HepG2 (cell line): ENCODE measurements around the gene PISD.

Experiments used
- MEF2D ChIP-seq: sonication (generic); formaldehyde crosslinking; IDR thresholded peaks from 2 replicates; pipeline ENCODE4 v1.5.1; 2020; ENCODE audit warnings: mild to moderate bottlenecking, missing genetic modification reagents
- POLR2A ChIP-seq, 2 experiments: IDR thresholded peaks; 2 replicates each; pipeline ENCODE4 v1.6.1; 2011; ENCODE audit warnings: low read depth in 2 of 2, low read length in 2 of 2, mild to moderate bottlenecking in 1 of 2, moderate library complexity in 1 of 2; ENCODE audit not compliant: insufficient read depth in 1 of 2
- POLR2AphosphoS5 ChIP-seq: IDR thresholded peaks from 2 replicates; pipeline ENCODE4 v1.6.1; 2012; ENCODE audit warnings: low read depth, low read length
- RBM39 ChIP-seq: fragments of 200-400 bp; formaldehyde crosslinking; IDR thresholded peaks from one replicate; pipeline ENCODE4 v1.6.1; 2018; ENCODE audit warnings: antibody characterized with exemption, mild to moderate bottlenecking, low read depth, low read length; ENCODE audit not compliant: poor library complexity, severe bottlenecking
- SMAD9 ChIP-seq: sonication (generic); formaldehyde crosslinking; IDR thresholded peaks from 2 replicates; pipeline ENCODE4 v1.5.1; 2020; ENCODE audit warnings: mild to moderate bottlenecking, missing genetic modification reagents
- SP1 ChIP-seq, 2 experiments: fragments of 450-650 bp in 1 of 2; sonication (generic) in 1 of 2; formaldehyde crosslinking in 1 of 2; IDR thresholded peaks; 2 replicates each; pipeline versions ENCODE4 v1.4.0 to v1.6.1; 2016 to 2020; ENCODE audit warnings: missing genetic modification reagents in 1 of 2
- TCF7L2 ChIP-seq: IDR thresholded peaks from 2 replicates; pipeline ENCODE4 v1.6.1; 2011; ENCODE audit warnings: mild to moderate bottlenecking, low read depth, low read length, moderate library complexity
- ZNF781 ChIP-seq: sonication (generic); formaldehyde crosslinking; IDR thresholded peaks from 2 replicates; pipeline ENCODE4 v1.5.1; 2020; ENCODE audit warnings: borderline replicate concordance, mild to moderate bottlenecking, missing genetic modification reagents; ENCODE audit errors: not compliant biosample characterization
- TF ChIP-seq, protein P1 (sequence below): fragments of 450-650 bp; IDR thresholded peaks from 2 replicates; pipeline ENCODE4 v1.6.1; 2017; ENCODE audit warnings: mild to moderate bottlenecking
- TF ChIP-seq, protein P2 (sequence below): sonication (generic); formaldehyde crosslinking; IDR thresholded peaks from 2 replicates; pipeline ENCODE4 v1.5.0; 2020; ENCODE audit warnings: mild to moderate bottlenecking, missing genetic modification reagents, moderate library complexity
- TF ChIP-seq, protein P3 (sequence below): sonication (generic); formaldehyde crosslinking; IDR thresholded peaks from 2 replicates; pipeline ENCODE4 v1.9.0; 2021; ENCODE audit warnings: missing genetic modification reagents, borderline replicate concordance
- TF ChIP-seq, protein P4 (sequence below): sonication (generic); formaldehyde crosslinking; IDR thresholded peaks from 2 replicates; pipeline ENCODE4 v1.5.1; 2020; ENCODE audit warnings: missing genetic modification reagents, mild to moderate bottlenecking, borderline replicate concordance

DNA sequence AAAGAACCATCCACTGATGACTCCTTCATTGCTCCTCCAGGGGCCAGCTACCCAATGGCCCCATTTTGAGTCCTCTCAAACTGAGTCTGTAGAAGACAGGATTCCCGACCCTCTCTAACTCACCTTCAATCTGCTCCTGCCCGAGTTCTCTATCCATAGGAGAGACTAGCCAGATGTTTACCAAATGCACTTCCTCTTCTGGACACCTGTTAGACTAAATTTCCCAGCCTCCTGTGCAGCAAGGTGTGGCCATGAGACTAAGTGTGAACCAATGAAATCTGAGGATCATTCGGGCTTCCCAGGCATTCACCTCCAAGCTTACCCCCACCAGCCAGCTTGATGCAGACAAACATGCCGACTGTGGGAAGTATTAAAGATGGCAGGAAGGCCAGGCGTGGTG, 7.6 kb downstream of the PISD start:
- TF ChIP-seq SP1 (IDR thresholded peaks at IDR 0.05), result no peak
- no peak for TF ChIP-seq SP1 (CRISPR knock-in tag; IDR thresholded peaks at IDR 0.05)
- no peak for TF ChIP-seq POLR2A (IDR thresholded peaks at IDR 0.05; ENCODE audit: insufficient read depth in 1 of 2, low read depth in 2 of 2, low read length in 2 of 2)
- TF ChIP-seq ZNF781 (CRISPR knock-in tag), result no peak
- no peak for TF ChIP-seq POLR2AphosphoS5
- TF ChIP-seq, protein P1, sequence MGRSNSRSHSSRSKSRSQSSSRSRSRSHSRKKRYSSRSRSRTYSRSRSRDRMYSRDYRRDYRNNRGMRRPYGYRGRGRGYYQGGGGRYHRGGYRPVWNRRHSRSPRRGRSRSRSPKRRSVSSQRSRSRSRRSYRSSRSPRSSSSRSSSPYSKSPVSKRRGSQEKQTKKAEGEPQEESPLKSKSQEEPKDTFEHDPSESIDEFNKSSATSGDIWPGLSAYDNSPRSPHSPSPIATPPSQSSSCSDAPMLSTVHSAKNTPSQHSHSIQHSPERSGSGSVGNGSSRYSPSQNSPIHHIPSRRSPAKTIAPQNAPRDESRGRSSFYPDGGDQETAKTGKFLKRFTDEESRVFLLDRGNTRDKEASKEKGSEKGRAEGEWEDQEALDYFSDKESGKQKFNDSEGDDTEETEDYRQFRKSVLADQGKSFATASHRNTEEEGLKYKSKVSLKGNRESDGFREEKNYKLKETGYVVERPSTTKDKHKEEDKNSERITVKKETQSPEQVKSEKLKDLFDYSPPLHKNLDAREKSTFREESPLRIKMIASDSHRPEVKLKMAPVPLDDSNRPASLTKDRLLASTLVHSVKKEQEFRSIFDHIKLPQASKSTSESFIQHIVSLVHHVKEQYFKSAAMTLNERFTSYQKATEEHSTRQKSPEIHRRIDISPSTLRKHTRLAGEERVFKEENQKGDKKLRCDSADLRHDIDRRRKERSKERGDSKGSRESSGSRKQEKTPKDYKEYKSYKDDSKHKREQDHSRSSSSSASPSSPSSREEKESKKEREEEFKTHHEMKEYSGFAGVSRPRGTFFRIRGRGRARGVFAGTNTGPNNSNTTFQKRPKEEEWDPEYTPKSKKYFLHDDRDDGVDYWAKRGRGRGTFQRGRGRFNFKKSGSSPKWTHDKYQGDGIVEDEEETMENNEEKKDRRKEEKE, result no peak
- TF ChIP-seq, protein P2, sequence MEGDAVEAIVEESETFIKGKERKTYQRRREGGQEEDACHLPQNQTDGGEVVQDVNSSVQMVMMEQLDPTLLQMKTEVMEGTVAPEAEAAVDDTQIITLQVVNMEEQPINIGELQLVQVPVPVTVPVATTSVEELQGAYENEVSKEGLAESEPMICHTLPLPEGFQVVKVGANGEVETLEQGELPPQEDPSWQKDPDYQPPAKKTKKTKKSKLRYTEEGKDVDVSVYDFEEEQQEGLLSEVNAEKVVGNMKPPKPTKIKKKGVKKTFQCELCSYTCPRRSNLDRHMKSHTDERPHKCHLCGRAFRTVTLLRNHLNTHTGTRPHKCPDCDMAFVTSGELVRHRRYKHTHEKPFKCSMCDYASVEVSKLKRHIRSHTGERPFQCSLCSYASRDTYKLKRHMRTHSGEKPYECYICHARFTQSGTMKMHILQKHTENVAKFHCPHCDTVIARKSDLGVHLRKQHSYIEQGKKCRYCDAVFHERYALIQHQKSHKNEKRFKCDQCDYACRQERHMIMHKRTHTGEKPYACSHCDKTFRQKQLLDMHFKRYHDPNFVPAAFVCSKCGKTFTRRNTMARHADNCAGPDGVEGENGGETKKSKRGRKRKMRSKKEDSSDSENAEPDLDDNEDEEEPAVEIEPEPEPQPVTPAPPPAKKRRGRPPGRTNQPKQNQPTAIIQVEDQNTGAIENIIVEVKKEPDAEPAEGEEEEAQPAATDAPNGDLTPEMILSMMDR, result no peak
- TF ChIP-seq SMAD9 (CRISPR knock-in tag), result no peak
- TF ChIP-seq, protein P3, sequence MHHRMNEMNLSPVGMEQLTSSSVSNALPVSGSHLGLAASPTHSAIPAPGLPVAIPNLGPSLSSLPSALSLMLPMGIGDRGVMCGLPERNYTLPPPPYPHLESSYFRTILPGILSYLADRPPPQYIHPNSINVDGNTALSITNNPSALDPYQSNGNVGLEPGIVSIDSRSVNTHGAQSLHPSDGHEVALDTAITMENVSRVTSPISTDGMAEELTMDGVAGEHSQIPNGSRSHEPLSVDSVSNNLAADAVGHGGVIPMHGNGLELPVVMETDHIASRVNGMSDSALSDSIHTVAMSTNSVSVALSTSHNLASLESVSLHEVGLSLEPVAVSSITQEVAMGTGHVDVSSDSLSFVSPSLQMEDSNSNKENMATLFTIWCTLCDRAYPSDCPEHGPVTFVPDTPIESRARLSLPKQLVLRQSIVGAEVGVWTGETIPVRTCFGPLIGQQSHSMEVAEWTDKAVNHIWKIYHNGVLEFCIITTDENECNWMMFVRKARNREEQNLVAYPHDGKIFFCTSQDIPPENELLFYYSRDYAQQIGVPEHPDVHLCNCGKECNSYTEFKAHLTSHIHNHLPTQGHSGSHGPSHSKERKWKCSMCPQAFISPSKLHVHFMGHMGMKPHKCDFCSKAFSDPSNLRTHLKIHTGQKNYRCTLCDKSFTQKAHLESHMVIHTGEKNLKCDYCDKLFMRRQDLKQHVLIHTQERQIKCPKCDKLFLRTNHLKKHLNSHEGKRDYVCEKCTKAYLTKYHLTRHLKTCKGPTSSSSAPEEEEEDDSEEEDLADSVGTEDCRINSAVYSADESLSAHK (CRISPR knock-in tag), result no peak
- no peak for TF ChIP-seq TCF7L2
- no peak for TF ChIP-seq RBM39
- TF ChIP-seq MEF2D, result no peak
- TF ChIP-seq, protein P4, sequence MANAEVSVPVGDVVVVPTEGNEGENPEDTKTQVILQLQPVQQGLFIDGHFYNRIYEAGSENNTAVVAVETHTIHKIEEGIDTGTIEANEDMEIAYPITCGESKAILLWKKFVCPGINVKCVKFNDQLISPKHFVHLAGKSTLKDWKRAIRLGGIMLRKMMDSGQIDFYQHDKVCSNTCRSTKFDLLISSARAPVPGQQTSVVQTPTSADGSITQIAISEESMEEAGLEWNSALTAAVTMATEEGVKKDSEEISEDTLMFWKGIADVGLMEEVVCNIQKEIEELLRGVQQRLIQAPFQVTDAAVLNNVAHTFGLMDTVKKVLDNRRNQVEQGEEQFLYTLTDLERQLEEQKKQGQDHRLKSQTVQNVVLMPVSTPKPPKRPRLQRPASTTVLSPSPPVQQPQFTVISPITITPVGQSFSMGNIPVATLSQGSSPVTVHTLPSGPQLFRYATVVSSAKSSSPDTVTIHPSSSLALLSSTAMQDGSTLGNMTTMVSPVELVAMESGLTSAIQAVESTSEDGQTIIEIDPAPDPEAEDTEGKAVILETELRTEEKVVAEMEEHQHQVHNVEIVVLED (CRISPR knock-in tag), result no peak
